Measurements from ENCODE around the gene AGPS. TPM values are rescaled to one million over a fixed set of nuclear protein-coding genes. Genes with fewer than 3 reads are reported as not detected.
A peak's percentile ranks its signal among the peaks of the same experiment; 100 is the strongest.

Gene AGPS
- total and polyA plus RNA-seq, 2 of the 13 experiments (the other 11 are each of a cell fraction or from before 2014, with no cell fraction given): 39.4 to 99.0 TPM

DNA sequence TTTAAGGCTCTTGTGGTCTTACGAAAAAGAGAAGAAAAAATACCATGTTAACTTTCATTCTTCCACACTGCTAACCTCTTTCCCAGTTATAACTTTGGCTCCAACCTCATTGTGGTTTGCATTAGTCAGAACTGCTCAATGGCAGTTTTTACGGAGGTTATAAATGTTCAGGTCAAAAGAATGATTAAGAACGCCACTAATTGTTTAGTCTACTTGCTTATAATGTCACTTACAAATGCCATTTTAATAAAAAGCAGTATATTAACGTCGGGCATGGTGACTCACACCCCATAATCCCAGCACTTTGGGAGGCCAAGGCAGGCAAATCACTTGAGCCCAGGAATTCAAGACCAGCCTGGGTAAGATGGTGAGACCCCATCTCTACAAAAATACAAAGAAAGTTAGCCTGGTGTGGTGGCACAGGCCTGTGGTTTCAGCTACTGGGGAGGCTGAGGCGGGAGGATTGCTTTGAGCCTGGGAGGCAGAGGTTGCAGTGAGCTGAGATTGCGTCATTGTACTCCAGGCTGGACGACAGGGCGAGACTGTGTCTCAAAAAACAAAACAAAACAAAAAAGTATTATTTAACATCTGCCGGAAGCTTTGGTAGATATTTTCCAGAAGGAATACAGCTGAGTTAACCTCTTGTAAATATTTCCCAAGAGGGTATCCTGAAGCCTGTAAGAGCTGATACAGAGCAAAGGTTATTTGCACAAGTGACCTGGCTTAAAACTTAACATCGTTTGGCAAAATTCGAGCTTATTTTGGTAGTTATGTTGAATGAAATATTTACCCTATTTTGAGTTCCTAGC, 5.1 kb downstream of the AGPS start (continued):
- TF ChIP-seq, protein P1, sequence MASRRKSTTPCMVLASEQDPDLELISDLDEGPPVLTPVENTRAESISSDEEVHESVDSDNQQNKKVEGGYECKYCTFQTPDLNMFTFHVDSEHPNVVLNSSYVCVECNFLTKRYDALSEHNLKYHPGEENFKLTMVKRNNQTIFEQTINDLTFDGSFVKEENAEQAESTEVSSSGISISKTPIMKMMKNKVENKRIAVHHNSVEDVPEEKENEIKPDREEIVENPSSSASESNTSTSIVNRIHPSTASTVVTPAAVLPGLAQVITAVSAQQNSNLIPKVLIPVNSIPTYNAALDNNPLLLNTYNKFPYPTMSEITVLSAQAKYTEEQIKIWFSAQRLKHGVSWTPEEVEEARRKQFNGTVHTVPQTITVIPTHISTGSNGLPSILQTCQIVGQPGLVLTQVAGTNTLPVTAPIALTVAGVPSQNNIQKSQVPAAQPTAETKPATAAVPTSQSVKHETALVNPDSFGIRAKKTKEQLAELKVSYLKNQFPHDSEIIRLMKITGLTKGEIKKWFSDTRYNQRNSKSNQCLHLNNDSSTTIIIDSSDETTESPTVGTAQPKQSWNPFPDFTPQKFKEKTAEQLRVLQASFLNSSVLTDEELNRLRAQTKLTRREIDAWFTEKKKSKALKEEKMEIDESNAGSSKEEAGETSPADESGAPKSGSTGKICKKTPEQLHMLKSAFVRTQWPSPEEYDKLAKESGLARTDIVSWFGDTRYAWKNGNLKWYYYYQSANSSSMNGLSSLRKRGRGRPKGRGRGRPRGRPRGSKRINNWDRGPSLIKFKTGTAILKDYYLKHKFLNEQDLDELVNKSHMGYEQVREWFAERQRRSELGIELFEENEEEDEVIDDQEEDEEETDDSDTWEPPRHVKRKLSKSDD (CRISPR knock-in tag; IDR thresholded peaks at IDR 0.05; ENCODE audit: low read depth): peak; percentile 64; the same call in 1 of the 2 replicates
- peak; percentile 96 for TF ChIP-seq SOX13 (IDR thresholded peaks at IDR 0.05)
- peak in 1 of 2 experiments; percentile 99; a peak in 2 of 4 replicates for TF ChIP-seq SOX13 (CRISPR knock-in tag; conservative IDR thresholded peaks at IDR 0.05 in 1 of 2, IDR thresholded peaks at IDR 0.05 in 1 of 2)
- peak; percentile 99 for TF ChIP-seq ADNP (CRISPR knock-in tag; IDR thresholded peaks at IDR 0.05)
- TF ChIP-seq, protein P2, sequence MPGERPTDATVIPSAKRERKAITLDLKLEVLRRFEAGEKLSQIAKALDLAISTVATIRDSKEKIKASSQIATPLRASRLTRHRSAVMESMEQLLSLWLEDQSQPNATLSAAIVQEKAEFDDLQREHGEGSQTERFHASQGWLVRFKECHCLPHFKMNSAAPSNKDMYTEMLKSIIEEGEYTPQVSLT (CRISPR knock-in tag; IDR thresholded peaks at IDR 0.05; ENCODE audit: borderline replicate concordance, low read depth): no peak
- no peak for TF ChIP-seq SRSF9 (IDR thresholded peaks at IDR 0.05; ENCODE audit: borderline replicate concordance, insufficient read depth, low read depth, low read length, poor library complexity, severe bottlenecking)
- no peak for TF ChIP-seq ZFP36L1 (CRISPR knock-in tag; IDR thresholded peaks at IDR 0.05)
- TF ChIP-seq, protein P3, sequence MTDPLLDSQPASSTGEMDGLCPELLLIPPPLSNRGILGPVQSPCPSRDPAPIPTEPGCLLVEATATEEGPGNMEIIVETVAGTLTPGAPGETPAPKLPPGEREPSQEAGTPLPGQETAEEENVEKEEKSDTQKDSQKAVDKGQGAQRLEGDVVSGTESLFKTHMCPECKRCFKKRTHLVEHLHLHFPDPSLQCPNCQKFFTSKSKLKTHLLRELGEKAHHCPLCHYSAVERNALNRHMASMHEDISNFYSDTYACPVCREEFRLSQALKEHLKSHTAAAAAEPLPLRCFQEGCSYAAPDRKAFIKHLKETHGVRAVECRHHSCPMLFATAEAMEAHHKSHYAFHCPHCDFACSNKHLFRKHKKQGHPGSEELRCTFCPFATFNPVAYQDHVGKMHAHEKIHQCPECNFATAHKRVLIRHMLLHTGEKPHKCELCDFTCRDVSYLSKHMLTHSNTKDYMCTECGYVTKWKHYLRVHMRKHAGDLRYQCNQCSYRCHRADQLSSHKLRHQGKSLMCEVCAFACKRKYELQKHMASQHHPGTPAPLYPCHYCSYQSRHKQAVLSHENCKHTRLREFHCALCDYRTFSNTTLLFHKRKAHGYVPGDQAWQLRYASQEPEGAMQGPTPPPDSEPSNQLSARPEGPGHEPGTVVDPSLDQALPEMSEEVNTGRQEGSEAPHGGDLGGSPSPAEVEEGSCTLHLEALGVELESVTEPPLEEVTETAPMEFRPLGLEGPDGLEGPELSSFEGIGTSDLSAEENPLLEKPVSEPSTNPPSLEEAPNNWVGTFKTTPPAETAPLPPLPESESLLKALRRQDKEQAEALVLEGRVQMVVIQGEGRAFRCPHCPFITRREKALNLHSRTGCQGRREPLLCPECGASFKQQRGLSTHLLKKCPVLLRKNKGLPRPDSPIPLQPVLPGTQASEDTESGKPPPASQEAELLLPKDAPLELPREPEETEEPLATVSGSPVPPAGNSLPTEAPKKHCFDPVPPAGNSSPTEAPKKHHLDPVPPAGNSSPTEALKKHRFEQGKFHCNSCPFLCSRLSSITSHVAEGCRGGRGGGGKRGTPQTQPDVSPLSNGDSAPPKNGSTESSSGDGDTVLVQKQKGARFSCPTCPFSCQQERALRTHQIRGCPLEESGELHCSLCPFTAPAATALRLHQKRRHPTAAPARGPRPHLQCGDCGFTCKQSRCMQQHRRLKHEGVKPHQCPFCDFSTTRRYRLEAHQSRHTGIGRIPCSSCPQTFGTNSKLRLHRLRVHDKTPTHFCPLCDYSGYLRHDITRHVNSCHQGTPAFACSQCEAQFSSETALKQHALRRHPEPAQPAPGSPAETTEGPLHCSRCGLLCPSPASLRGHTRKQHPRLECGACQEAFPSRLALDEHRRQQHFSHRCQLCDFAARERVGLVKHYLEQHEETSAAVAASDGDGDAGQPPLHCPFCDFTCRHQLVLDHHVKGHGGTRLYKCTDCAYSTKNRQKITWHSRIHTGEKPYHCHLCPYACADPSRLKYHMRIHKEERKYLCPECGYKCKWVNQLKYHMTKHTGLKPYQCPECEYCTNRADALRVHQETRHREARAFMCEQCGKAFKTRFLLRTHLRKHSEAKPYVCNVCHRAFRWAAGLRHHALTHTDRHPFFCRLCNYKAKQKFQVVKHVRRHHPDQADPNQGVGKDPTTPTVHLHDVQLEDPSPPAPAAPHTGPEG (CRISPR knock-in tag; IDR thresholded peaks at IDR 0.05): peak; percentile 71; the same call in 1 of the 2 replicates
- TF ChIP-seq ZNF546 (CRISPR knock-in tag; conservative IDR thresholded peaks at IDR 0.05): 0 out of 2 replicates have a peak, but pooled peaks have one; percentile 7
- no peak for TF ChIP-seq RARG (CRISPR knock-in tag; IDR thresholded peaks at IDR 0.05; ENCODE audit: low read depth)
- TF ChIP-seq, protein P4, sequence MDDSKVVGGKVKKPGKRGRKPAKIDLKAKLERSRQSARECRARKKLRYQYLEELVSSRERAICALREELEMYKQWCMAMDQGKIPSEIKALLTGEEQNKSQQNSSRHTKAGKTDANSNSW (CRISPR knock-in tag; IDR thresholded peaks at IDR 0.05; ENCODE audit: borderline replicate concordance): 0 out of 2 replicates have a peak, but pooled peaks have one; percentile 34
- no peak for TF ChIP-seq SP1 (IDR thresholded peaks at IDR 0.05)
- no peak for TF ChIP-seq SP1 (CRISPR knock-in tag; IDR thresholded peaks at IDR 0.05)
- peak; percentile 87 for TF ChIP-seq KAT8 (CRISPR knock-in tag; IDR thresholded peaks at IDR 0.05)
- no peak for TF ChIP-seq MLLT10 (CRISPR knock-in tag; IDR thresholded peaks at IDR 0.05)
- peak; percentile 65; the same call in 1 of the 2 replicates for TF ChIP-seq EHMT2 (IDR thresholded peaks at IDR 0.05; ENCODE audit: borderline replicate concordance, low read depth, low read length)
- no peak for TF ChIP-seq TAF15 (IDR thresholded peaks at IDR 0.05; ENCODE audit: low read depth, low read length, poor library complexity, severe bottlenecking)
- no peak for TF ChIP-seq NFE2L1 (CRISPR knock-in tag; IDR thresholded peaks at IDR 0.05; ENCODE audit: borderline replicate concordance)
